Measurements from ENCODE around the gene PCP2. TPM values are rescaled to one million over a fixed set of nuclear protein-coding genes. Genes with fewer than 3 reads are reported as not detected.

The PCP2 gene
- total RNA-seq, 1 donor from 2014 or later = not detected

- no peak for DNase-seq (ENCODE audit: low read depth)
Measured at GRCh38 chr19:7619671-7620441, 13.7 kb downstream of the PCP2 start.

- DNase-seq (ENCODE audit: low read depth) = no peak
Measured at GRCh38 chr19:7618771-7619510, 14.6 kb downstream of the PCP2 start.

GRCh38 chr19:7618348-7618747 is 15.2 kb downstream of the PCP2 start:
- no peak for DNase-seq (ENCODE audit: low read depth)

GRCh38 chr19:7617735-7618134 is 15.8 kb downstream of the PCP2 start:
- no peak for DNase-seq (ENCODE audit: low read depth)

GRCh38 chr19:7617172-7617571 is 16.3 kb downstream of the PCP2 start:
- no peak for DNase-seq (ENCODE audit: low read depth)

GRCh38 chr19:7614859-7615741 is 18.4 kb downstream of the PCP2 start:
- no peak for DNase-seq (ENCODE audit: low read depth)

- no peak for DNase-seq (ENCODE audit: low read depth)
Measured at GRCh38 chr19:7612282-7613274, 20.9 kb downstream of the PCP2 start.

GRCh38 chr19:7611541-7612279 is 21.8 kb downstream of the PCP2 start:
- DNase-seq (ENCODE audit: low read depth) = no peak

- no peak for DNase-seq (ENCODE audit: low read depth)
Measured at GRCh38 chr19:7610491-7611240, 22.9 kb downstream of the PCP2 start.

GRCh38 chr19:7607874-7608560 is 25.5 kb downstream of the PCP2 start:
- no peak for DNase-seq (ENCODE audit: low read depth)

GRCh38 chr19:7607212-7607873 is 26.2 kb downstream of the PCP2 start:
- DNase-seq (ENCODE audit: low read depth) = no peak

- DNase-seq (ENCODE audit: low read depth) = no peak
Measured at GRCh38 chr19:7606289-7606688, 27.2 kb downstream of the PCP2 start.

- no peak for DNase-seq (ENCODE audit: low read depth)
Measured at GRCh38 chr19:7605490-7606222, 27.9 kb downstream of the PCP2 start.

- no peak for DNase-seq (ENCODE audit: low read depth)
Measured at GRCh38 chr19:7603919-7604318, 29.6 kb downstream of the PCP2 start.

GRCh38 chr19:7602935-7603497 is 30.5 kb downstream of the PCP2 start:
- no peak for DNase-seq (ENCODE audit: low read depth)

GRCh38 chr19:7602240-7602934 is 31.1 kb downstream of the PCP2 start:
- DNase-seq (ENCODE audit: low read depth) = no peak

All from myocyte (in vitro differentiated cells).